WI38 (cell line): ENCODE measurements around the gene ATP8B2.
A peak's percentile ranks its signal among the peaks of the same experiment; 100 is the strongest.
"Not testable (repeated sequence)": the region's sequence is repeated elsewhere in the genome, so short reads cannot be mapped to it uniquely, and the experiment has no call there.

Source experiments
- H3K4me3 ChIP-seq: 2 replicates; pipeline ENCODE4 v1.5.1; 2011; ENCODE audit warnings: low read depth, mild to moderate bottlenecking, control low read depth, low read length
- TF ChIP-seq, protein P1 (sequence below): IDR thresholded peaks from 2 replicates; pipeline ENCODE4 v1.5.1; 2012; ENCODE audit warnings: low read depth, mild to moderate bottlenecking, control low read depth, low read length

The ATP8B2 gene, protein sequence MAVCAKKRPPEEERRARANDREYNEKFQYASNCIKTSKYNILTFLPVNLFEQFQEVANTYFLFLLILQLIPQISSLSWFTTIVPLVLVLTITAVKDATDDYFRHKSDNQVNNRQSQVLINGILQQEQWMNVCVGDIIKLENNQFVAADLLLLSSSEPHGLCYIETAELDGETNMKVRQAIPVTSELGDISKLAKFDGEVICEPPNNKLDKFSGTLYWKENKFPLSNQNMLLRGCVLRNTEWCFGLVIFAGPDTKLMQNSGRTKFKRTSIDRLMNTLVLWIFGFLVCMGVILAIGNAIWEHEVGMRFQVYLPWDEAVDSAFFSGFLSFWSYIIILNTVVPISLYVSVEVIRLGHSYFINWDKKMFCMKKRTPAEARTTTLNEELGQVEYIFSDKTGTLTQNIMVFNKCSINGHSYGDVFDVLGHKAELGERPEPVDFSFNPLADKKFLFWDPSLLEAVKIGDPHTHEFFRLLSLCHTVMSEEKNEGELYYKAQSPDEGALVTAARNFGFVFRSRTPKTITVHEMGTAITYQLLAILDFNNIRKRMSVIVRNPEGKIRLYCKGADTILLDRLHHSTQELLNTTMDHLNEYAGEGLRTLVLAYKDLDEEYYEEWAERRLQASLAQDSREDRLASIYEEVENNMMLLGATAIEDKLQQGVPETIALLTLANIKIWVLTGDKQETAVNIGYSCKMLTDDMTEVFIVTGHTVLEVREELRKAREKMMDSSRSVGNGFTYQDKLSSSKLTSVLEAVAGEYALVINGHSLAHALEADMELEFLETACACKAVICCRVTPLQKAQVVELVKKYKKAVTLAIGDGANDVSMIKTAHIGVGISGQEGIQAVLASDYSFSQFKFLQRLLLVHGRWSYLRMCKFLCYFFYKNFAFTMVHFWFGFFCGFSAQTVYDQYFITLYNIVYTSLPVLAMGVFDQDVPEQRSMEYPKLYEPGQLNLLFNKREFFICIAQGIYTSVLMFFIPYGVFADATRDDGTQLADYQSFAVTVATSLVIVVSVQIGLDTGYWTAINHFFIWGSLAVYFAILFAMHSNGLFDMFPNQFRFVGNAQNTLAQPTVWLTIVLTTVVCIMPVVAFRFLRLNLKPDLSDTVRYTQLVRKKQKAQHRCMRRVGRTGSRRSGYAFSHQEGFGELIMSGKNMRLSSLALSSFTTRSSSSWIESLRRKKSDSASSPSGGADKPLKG

DNA sequence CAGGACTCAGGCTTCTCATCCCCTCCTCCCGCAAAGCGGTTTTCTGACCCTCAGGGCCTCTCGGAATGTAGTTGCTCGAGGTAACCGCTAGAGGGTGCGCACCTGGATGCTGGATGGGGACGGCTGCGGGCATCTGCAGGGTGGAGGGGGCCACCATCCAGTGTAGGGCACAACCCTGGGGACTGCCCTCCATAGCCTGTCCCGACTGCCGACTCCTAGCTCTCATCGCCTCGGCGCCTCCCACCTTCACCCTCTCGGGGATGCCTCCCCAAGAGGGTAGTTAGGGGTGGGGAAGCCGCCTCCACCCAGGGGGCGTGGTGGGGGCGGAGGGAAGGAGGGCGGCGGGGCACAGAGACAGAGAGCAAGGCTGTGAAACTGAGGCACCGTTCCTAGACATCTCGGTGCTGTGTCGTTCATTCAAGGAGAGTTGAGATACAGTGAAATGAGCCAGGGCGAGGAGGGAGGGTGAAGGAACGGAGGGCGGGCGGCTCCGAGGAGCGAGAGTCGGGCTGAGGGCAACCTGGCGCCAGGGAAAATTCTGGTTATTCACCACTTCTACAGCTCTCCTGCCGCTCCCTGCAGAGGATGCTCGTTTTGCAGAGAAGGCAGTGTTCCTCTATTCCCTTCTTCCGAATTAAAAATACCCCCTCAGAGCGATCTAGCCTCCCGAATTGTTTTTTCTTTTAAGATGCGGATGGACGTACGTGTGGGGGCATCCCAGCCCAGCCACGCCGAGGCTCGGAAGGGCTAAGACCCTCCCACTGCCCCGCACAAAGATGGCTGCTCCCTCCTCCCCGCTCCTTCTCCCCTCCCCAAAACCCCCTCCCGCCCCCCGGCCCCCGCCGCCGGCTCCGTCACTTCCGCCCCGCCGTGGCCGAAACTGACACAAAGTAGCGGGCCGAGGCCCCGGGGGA is at the start of gene ATP8B2:
Gene ATP8B2 (plus strand): TSS at position 857 of the 914 bp plus-strand sequence. CDS start 2,617 bp downstream, outside the sequence.
- H3K4me3 ChIP-seq, result peak within 1 kb of the TSS; percentile 91
- TF ChIP-seq, protein P1, sequence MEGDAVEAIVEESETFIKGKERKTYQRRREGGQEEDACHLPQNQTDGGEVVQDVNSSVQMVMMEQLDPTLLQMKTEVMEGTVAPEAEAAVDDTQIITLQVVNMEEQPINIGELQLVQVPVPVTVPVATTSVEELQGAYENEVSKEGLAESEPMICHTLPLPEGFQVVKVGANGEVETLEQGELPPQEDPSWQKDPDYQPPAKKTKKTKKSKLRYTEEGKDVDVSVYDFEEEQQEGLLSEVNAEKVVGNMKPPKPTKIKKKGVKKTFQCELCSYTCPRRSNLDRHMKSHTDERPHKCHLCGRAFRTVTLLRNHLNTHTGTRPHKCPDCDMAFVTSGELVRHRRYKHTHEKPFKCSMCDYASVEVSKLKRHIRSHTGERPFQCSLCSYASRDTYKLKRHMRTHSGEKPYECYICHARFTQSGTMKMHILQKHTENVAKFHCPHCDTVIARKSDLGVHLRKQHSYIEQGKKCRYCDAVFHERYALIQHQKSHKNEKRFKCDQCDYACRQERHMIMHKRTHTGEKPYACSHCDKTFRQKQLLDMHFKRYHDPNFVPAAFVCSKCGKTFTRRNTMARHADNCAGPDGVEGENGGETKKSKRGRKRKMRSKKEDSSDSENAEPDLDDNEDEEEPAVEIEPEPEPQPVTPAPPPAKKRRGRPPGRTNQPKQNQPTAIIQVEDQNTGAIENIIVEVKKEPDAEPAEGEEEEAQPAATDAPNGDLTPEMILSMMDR, result peak; percentile 97

DNA sequence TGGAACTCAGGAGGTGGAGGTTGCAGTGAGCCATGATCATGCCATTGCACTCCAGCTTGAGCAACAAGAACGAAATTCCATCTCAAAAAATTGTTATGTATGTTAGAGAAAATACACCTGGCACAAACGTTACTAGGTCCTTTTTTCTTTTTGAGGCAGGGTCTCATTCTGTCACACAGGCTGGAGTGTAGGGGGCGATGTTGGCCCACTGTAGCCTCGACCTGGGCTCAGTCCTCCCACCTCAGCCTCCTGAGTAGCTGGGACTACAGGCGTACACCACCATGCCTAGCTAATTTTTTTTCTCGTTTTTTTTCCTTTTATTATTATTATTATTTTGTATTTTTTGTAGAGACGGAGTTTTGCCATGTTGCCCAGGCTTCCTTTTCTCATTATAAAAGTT is 48.5 kb upstream of the ATP8B2 start:
- TF ChIP-seq, protein P1, result no peak
- no peak overlapping the region for H3K4me3 ChIP-seq

DNA sequence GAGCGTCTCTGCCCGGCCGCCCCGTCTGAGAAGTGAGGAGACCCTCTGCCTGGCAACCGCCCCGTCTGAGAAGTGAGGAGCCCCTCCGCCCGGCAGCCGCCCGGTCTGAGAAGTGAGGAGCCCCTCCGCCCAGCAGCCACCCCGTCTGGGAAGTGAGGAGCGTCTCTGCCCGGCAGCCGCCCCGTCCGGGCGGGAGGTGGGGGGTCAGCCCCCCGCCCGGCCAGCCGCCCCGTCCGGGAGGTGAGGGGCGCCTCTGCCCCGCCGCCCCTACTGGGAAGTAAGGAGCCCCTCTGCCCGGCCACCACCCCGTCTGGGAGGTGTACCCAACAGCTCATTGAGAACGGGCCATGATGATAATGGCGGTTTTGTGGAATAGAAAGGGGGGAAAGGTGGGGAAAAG is 37.7 kb upstream of the ATP8B2 start:
- not testable (repeated sequence) for H3K4me3 ChIP-seq

DNA sequence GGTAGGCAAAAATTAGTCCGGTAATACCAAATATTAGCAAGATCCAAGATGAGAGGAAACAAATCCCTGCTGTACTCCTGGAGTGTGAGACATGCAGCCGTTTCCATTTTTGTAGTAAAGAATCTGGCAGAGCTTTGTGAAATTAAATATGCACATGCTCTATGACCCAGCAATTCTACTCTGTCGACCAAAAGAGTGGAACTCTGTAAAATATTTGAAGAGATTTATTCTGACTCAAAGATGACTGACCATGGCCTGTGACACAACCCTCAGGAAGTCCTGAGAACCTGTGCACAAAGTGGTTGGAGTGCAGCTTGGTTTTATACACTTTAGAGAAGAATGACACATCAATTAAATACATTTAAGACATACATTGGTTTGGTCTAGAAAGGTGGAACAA is 36.7 kb upstream of the ATP8B2 start:
- TF ChIP-seq, protein P1, result no peak
- no peak overlapping the region for H3K4me3 ChIP-seq

DNA sequence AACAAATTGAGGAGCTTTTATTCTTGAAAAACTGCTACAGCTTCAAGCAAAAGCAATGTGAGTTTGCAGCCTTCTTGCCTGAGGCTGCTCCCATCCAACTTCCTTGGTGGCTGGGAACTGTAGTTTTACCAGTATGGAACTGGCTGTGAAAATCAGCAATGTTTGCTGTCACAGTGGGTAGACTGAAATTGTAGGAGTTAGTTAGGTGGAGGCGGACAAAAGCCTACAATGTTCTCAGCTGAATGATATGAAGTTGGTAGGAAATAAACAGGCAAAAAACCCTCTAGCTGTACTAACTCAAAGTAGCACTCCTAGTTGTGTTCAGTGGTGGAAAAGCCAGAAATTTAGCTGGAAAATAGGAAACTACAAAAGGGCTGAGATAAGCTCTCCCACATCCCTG is 34.4 kb upstream of the ATP8B2 start:
- TF ChIP-seq, protein P1, result no peak

DNA sequence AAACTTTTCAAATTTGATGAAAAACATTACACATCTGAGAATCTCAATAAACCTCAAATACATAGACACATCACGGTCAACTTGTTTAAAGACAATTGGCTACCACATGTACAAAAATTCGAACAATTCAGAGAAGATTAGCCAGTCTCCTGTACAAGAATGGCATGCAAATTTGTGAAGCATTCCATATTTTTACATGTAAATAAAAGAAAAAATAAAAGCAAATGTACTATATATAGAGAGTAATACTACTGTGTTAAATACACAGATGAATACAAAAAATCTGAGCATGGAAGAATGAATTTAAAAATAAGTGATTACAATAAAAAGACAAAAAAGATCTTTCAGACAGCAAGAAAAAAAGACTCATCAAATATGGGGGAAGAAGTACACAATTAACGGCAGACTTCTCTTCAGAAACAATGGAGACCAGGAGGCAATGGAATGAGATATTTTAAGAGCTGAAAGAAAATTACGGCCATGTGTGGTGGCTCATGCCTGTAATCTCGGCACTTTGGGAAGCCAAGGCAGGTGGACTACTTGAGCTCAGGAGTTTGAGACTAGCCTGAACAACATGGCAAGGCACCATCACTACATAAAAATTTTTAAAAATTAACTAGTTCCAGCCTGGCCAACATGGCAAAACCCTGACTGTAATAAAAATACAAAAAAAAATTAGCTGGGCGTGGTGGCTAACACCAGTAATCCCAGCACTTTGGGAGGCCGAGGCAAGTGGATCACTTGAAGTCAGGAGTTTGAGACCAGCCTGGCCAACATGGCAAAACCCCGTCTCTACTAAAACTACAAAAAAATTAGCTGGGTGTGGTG is 29.7 kb upstream of the ATP8B2 start:
- TF ChIP-seq, protein P1, result no peak
- no peak overlapping the region for H3K4me3 ChIP-seq

More for the DNA sequence above, 34.4 kb upstream of the ATP8B2 start:
- no peak overlapping the region for H3K4me3 ChIP-seq
